NOMO-1 treated with dmso at 0.1 percent for 144 hours (cell line): ENCODE data around the gene REPIN1.

Experiments used
- DNase-seq: peaks from one replicate; lab custom pipeline; 2025; ENCODE audit not compliant: unreplicated experiment; lab: John Stamatoyannopoulos, UW

The REPIN1 gene

GRCh38 chr7:150368096-150368883 is at the start of gene REPIN1:
REPIN1 (plus strand) TSS chr7:150368822; CDS start chr7:150369712, 890 bp downstream.
- peak; percentile 40 for DNase-seq

GRCh38 chr7:150321788-150322113 is 46.9 kb upstream of the REPIN1 start:
- DNase-seq, result no peak

- DNase-seq, result no peak
Measured at GRCh38 chr7:150322114-150322832, 46.3 kb upstream of the REPIN1 start.

GRCh38 chr7:150322833-150323681 is 45.6 kb upstream of the REPIN1 start, which contains the start of the genes ACTR3C and LRRC61:
ACTR3C (minus strand) TSS chr7:150323545; CDS start chr7:150295296, 28,249 bp downstream.
LRRC61 (plus strand) TSS chr7:150323355; CDS start chr7:150336862, 13,507 bp downstream.
- DNase-seq, result peak; percentile 22

GRCh38 chr7:150323682-150324372 is 44.8 kb upstream of the REPIN1 start:
- DNase-seq, result no peak

- DNase-seq, result no peak
Measured at GRCh38 chr7:150324373-150324961, 44.2 kb upstream of the REPIN1 start.

GRCh38 chr7:150325110-150325611 is 43.5 kb upstream of the REPIN1 start:
- no peak for DNase-seq

GRCh38 chr7:150325901-150326300 is 42.7 kb upstream of the REPIN1 start:
- DNase-seq, result no peak

- DNase-seq, result no peak
Measured at GRCh38 chr7:150326657-150327268, 41.9 kb upstream of the REPIN1 start.

GRCh38 chr7:150327308-150327707 is 41.3 kb upstream of the REPIN1 start:
- no peak for DNase-seq

- DNase-seq, result no peak
Measured at GRCh38 chr7:150329331-150330120, 39.1 kb upstream of the REPIN1 start.

GRCh38 chr7:150330211-150330885 is 38.3 kb upstream of the REPIN1 start:
- DNase-seq, result no peak

GRCh38 chr7:150332852-150333635 is 35.6 kb upstream of the REPIN1 start:
- DNase-seq, result no peak

- no peak for DNase-seq
Measured at GRCh38 chr7:150333659-150334058, 35.0 kb upstream of the REPIN1 start.

- no peak for DNase-seq
Measured at GRCh38 chr7:150334108-150334507, 34.5 kb upstream of the REPIN1 start.

GRCh38 chr7:150335108-150335773 is 33.4 kb upstream of the REPIN1 start:
- no peak for DNase-seq

GRCh38 chr7:150335774-150336112 is 32.9 kb upstream of the REPIN1 start:
- no peak for DNase-seq
